HepG2 (cell line): ENCODE results near the gene MAP1LC3B. TPM values are rescaled to one million over a fixed set of nuclear protein-coding genes. Genes with fewer than 3 reads are reported as not detected.

Source experiments
- CREM ChIP-seq, 2 experiments: sonication (generic) in 1 of 2; formaldehyde crosslinking in 1 of 2; IDR thresholded peaks; 2 replicates each; pipeline versions ENCODE4 v1.4.0 to v1.6.1; 2016 to 2020; ENCODE audit warnings: antibody characterized with exemption in 1 of 2, mild to moderate bottlenecking in 1 of 2, missing genetic modification reagents in 1 of 2
- MBD4 ChIP-seq: IDR thresholded peaks from 2 replicates; pipeline ENCODE4 v1.6.1; 2012; ENCODE audit warnings: low read length, inconsistent platforms, borderline replicate concordance
- NR2F1 ChIP-seq, 2 experiments: fragments of 450-650 bp in 1 of 2; formaldehyde crosslinking in 1 of 2; IDR thresholded peaks; 2 replicates each; pipeline versions ENCODE4 v1.5.0 to v1.6.1; 2016 to 2020; ENCODE audit warnings: mild to moderate bottlenecking in 1 of 2, missing compliant biosample characterization in 1 of 2, missing genetic modification reagents in 1 of 2, moderate library complexity in 1 of 2
- POLR2G ChIP-seq: fragments of 200-400 bp; formaldehyde crosslinking; IDR thresholded peaks from 2 replicates; pipeline ENCODE4 v1.6.1; 2018; ENCODE audit warnings: mild to moderate bottlenecking, low read depth, low read length, moderate library complexity
- PRPF4 ChIP-seq: fragments of 200-400 bp; formaldehyde crosslinking; IDR thresholded peaks from 2 replicates; pipeline ENCODE4 v1.6.1; 2016; ENCODE audit warnings: low read length, low read depth; ENCODE audit not compliant: poor library complexity, severe bottlenecking
- ZNF24 ChIP-seq: fragments of 450-650 bp; IDR thresholded peaks from 2 replicates; pipeline ENCODE4 v1.6.1; 2017; ENCODE audit warnings: antibody characterized with exemption, mild to moderate bottlenecking
- ZNF616 ChIP-seq: sonication (generic); formaldehyde crosslinking; IDR thresholded peaks from 2 replicates; pipeline ENCODE4 v1.5.0; 2020; ENCODE audit warnings: low read depth, mild to moderate bottlenecking, missing genetic modification reagents
- polyA plus RNA-seq, 8 experiments: library from polyadenylated mRNA; depleted of rRNA in 3 of 8; stranded (reverse) in 7 of 8; unstranded in 1 of 8; fragments of >200 nt; fragmentation: Illumina TruSeq in 4 of 8; extraction: Trizol in 4 of 8; gene quantifications; 2 replicates each; pipeline versions ENCODE4 v1.2.1 to v1.2.3, GENCODE V29; 2011 to 2016; ENCODE audit warnings: low read depth in 4 of 8, missing spikeins in 1 of 8, mixed read lengths in 1 of 8; ENCODE audit not compliant: insufficient read depth in 1 of 8
- total RNA-seq, 5 experiments: library from RNA; depleted of rRNA; stranded (reverse); fragments of >200 nt; fragmentation: Illumina TruSeq; extraction: Trizol; gene quantifications; 2 replicates each; pipeline ENCODE4 v1.2.3, GENCODE V29; 2016; ENCODE audit warnings: low read depth in 1 of 5
- TF ChIP-seq, protein P1 (sequence below): sonication (generic); formaldehyde crosslinking; IDR thresholded peaks from 2 replicates; pipeline ENCODE4 v1.4.0; 2020; ENCODE audit warnings: missing genetic modification reagents, borderline replicate concordance
- TF ChIP-seq, protein P2 (sequence below): sonication (generic); formaldehyde crosslinking; IDR thresholded peaks from 2 replicates; pipeline ENCODE4 v1.4.0; 2020; ENCODE audit warnings: missing genetic modification reagents

Gene MAP1LC3B
- total and polyA plus RNA-seq, 2 of the 13 experiments (the other 11 are each of a cell fraction or from before 2014, with no cell fraction given), result 15.7 to 37.4 TPM

DNA sequence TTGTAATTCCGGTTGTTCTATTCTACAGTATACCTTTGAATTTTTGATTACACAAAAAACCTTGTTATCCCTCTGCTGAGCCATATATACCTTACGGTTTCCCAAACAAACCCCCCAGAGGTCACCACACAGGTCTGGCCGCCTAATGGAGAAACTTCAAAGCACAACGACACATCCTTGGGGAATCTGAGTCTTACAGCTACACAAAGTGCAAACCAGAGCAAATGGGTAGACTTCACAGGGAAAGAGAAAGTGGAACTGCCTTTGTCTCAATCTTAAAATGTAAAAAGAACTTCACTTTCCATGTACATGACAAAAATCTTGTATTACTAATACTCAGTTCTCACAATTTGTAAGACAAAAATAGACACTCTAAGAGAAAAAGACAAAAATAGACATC, 11.3 kb upstream of the MAP1LC3B start (continued):
- TF ChIP-seq, protein P1, sequence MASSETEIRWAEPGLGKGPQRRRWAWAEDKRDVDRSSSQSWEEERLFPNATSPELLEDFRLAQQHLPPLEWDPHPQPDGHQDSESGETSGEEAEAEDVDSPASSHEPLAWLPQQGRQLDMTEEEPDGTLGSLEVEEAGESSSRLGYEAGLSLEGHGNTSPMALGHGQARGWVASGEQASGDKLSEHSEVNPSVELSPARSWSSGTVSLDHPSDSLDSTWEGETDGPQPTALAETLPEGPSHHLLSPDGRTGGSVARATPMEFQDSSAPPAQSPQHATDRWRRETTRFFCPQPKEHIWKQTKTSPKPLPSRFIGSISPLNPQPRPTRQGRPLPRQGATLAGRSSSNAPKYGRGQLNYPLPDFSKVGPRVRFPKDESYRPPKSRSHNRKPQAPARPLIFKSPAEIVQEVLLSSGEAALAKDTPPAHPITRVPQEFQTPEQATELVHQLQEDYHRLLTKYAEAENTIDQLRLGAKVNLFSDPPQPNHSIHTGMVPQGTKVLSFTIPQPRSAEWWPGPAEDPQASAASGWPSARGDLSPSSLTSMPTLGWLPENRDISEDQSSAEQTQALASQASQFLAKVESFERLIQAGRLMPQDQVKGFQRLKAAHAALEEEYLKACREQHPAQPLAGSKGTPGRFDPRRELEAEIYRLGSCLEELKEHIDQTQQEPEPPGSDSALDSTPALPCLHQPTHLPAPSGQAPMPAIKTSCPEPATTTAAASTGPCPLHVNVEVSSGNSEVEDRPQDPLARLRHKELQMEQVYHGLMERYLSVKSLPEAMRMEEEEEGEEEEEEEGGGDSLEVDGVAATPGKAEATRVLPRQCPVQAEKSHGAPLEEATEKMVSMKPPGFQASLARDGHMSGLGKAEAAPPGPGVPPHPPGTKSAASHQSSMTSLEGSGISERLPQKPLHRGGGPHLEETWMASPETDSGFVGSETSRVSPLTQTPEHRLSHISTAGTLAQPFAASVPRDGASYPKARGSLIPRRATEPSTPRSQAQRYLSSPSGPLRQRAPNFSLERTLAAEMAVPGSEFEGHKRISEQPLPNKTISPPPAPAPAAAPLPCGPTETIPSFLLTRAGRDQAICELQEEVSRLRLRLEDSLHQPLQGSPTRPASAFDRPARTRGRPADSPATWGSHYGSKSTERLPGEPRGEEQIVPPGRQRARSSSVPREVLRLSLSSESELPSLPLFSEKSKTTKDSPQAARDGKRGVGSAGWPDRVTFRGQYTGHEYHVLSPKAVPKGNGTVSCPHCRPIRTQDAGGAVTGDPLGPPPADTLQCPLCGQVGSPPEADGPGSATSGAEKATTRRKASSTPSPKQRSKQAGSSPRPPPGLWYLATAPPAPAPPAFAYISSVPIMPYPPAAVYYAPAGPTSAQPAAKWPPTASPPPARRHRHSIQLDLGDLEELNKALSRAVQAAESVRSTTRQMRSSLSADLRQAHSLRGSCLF (CRISPR knock-in tag), result 0 out of 2 replicates have a peak, but pooled peaks have one; percentile 7
- TF ChIP-seq MBD4 (peak; percentile 77; the same call in 1 of the 2 replicates), NR2F1 (CRISPR knock-in tag; IDR thresholded peaks at IDR 0.05) (peak in 1 of 2 experiments; percentile 36; a peak in 1 of 4 replicates), CREM (IDR thresholded peaks at IDR 0.05) (0 out of 2 replicates have a peak, but pooled peaks have one; percentile 38), CREM (CRISPR knock-in tag; IDR thresholded peaks at IDR 0.05) (no peak), ZNF616 (no peak), ZNF24 (no peak), POLR2G (no peak), PRPF4 (no peak)
- TF ChIP-seq, protein P2, sequence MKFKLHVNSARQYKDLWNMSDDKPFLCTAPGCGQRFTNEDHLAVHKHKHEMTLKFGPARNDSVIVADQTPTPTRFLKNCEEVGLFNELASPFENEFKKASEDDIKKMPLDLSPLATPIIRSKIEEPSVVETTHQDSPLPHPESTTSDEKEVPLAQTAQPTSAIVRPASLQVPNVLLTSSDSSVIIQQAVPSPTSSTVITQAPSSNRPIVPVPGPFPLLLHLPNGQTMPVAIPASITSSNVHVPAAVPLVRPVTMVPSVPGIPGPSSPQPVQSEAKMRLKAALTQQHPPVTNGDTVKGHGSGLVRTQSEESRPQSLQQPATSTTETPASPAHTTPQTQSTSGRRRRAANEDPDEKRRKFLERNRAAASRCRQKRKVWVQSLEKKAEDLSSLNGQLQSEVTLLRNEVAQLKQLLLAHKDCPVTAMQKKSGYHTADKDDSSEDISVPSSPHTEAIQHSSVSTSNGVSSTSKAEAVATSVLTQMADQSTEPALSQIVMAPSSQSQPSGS (CRISPR knock-in tag), result no peak
